GM18867 (cell line): Measurements from ENCODE around the gene LRRC61.
"Not testable (repeated sequence)": the region's sequence is repeated elsewhere in the genome, so short reads cannot be mapped to it uniquely, and the experiment has no call there.

Experiments used
- ATAC-seq: cut with Tn5 transposase; IDR thresholded peaks from one replicate; pipeline ENCODE4 v1.9.1; 2021; ENCODE audit warnings: mild to moderate bottlenecking, moderate library complexity; ENCODE audit not compliant: unreplicated experiment

LRRC61 gene

DNA sequence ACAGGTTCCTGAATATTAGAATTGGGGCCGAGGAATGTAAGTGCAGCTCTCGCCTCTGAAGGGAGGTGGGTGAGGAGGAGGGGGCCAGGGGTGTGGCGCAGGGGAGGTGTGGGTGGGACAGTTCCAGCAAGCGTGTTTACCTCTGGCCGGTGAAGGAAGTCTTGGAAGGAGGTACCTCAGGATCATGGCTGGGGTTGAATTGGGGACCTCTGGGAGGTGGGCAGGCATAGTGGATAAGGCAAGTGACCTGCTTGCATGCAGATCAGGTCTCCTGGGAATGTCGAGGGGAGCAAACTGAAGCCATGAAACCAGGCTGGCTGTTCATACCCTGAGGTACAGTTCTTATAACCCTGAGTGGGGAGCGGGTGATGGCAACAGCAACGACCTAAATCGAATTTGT is 57.9 kb downstream of the LRRC61 start:
- no peak for ATAC-seq

DNA sequence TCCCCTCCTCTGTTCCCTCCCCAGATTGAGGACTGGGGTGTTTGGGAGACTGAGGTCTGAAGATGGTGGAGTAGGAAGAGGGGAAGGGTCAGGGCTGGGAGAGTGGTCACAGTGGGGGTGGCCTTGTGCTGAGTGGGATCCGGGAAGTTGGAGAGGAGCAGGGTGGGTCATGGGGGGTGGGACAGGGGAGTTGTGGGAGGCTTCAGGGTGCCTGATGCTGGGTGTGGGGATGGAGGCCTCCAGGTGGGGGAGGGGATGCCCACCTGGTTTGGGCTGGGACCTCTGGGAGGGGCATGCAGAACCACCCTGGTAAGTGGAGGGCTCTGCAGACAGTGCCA is 58.6 kb downstream of the LRRC61 start:
- ATAC-seq = no peak

DNA sequence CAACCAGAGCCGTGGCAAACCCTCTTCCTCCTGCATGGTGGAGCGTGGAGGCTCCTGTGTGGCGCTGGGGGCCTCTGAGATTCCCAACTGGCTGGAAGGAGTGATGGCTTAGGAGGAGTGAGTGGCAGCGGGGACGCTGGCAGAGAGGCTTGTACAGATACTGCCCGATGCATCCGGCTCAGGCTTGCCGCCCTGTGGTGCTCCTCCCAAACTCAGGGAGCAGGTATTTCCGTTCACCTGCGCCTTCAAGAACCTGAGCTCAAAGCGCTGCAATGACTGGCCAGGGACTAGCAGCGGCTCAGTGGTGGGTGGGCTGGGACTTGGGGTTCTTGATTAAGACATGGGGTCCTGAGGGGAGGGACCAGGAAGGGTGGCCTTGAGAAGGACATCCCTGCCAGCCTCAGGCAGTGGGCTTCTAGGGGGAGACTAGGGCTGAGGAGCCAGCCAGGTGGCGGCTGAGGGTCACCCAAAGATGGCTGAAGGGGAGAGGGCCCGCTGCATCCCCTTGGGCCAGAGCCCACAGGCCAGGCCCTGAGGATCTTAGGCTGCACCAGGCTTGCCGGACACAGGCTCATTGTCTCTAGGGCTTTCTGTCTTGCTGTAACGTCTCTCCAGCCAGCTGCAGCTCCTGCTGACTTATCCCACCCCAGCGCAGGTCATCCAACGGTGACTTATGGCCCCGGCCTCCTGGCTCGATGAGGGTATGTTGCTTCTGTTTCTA is 59.1 kb downstream of the LRRC61 start:
- ATAC-seq = no peak

DNA sequence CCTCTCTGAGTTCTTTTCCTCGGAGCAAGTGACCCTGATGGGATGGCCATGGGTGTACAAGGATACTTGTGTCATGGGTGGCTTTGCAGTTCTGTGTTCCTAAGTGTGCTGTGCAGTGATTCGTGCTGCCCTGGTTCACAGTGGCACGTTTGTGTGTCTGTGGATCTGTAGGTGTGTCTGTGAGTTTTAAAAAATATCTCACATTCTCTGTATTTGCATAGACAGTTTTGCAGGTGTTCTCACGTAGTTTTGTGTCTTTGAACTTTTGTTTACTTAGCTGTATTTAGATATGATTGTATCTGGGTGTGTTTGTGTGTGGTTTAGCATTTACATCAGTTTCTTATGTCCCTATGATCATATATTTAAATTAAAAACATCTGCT is 59.7 kb downstream of the LRRC61 start:
- peak; percentile 14 for ATAC-seq

DNA sequence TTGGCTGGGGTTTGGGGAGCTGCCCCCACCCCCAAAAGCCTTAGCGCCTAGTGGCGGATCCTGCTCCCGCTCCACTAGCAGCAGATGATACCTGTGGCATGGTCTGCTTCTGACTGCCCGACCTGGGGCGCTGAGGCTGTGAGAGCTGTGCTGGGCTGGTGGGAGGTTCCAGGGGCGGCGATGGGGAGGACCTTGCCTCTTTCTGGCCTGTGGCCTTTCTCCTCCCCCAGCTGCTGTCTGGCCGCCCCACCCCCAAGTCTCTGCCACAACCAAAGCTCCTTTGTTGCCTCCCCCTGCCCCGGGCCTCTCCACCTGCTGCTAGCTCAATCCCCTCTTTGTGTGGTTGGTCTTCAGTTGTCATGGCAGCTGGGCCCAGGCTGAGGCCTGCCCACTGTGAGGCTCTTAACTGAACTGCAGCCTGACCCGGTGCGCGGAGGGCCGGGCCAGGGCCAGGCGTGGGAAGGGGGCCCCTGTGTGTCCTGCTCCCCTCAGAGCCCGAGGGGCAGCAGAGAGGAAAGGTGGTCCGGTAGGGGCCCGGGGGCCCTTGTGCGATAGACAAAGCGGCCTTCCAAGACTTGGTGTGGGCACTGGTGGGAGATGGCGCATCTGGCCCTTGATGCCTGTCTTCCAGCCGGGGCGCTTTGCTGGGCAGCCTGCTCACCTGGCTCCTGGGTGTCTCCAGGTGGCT is 60.7 kb downstream of the LRRC61 start:
- no peak for ATAC-seq

DNA sequence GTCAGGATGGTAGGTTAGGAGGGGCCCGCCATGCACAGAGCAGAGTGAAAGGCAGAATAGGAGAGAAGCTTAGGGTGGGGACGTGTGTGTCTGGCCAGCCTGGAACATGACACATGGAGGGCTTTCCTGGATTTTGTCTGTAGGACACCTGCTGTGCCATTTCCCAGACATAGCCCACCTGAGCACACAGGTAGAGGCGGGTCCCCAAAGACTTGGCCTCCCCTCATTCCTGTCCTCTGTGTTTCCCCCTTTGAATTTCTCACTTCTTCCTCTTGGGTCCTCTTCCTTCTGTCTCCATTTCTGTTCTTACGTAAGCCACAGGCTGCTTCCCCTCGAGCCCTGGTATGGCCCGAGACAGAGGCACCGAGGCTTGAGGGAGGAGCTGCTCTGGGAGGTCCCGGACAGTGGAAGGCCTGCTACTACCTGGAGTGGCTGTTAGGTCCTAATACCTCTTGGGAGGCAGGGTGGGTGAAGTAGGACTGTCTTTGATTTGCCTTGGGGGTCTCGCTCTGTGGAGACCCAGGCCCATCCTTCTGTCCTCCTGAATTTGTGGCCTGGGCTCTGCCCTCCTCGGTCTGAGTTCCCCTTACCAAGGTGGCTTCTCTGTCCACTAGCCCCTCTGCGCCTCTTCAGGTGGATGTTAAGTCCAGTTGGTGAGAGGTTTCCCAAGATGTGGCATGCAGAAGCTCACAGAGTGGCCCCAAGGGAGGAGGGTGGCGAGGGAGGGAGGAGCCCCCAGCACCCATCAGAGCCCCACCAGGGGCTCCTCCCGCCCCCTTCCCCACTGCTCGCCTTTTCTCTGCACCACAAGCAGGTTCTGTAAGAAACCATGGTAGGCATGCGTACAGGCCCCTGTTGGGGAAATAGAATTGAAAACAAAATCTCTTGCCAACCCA is 61.5 kb downstream of the LRRC61 start:
- no peak for ATAC-seq

DNA sequence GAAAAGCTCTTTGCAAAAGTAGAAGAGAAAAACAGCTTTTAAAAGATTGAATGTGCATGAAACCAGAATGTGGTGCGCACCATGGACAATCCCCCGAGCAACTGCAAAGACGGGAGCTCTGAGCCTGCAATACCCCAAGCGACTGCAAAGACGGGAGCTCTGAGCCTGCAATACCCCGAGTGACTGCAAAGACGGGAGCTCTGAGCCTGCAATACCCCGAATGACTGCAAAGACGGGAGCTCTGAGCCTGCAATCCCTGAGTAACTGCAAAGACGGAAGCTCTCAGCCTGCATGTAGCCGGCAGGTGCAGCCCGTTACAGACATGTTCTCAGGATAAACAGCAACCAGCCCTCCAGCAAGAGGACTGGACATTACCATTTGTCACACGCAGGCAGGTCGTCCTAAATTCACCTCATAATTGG is 62.2 kb downstream of the LRRC61 start:
- no peak for ATAC-seq

DNA sequence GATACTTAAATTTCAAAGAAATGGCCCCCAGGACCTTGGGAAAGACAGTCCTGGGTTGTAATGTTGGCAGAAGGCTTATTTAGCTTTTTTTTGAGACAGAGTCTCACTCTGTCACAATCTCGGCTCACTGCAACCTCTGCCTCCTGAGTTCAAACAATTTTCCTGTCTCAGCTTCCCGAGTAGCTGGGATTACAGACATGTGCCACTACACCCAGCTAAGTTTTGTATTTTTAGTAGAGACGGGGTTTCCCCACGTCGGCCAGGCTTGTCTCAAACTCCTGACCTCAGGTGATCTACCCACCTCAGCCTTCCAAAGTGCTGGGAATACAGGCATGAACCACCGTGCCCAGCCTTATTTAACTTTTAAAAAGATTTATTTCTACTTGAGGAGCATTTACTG is 62.7 kb downstream of the LRRC61 start:
- not testable (repeated sequence) for ATAC-seq
